HG02759 (cell line): Measurements from ENCODE around the gene ZNF761.
"Not testable (repeated sequence)": the region's sequence is repeated elsewhere in the genome, so short reads cannot be mapped to it uniquely, and the experiment has no call there.

Source experiments
- ATAC-seq: cut with Tn5 transposase; IDR thresholded peaks from one replicate; pipeline ENCODE4 v1.9.1; 2021; ENCODE audit warnings: mild to moderate bottlenecking, moderate library complexity; ENCODE audit not compliant: unreplicated experiment

ZNF761 gene

DNA sequence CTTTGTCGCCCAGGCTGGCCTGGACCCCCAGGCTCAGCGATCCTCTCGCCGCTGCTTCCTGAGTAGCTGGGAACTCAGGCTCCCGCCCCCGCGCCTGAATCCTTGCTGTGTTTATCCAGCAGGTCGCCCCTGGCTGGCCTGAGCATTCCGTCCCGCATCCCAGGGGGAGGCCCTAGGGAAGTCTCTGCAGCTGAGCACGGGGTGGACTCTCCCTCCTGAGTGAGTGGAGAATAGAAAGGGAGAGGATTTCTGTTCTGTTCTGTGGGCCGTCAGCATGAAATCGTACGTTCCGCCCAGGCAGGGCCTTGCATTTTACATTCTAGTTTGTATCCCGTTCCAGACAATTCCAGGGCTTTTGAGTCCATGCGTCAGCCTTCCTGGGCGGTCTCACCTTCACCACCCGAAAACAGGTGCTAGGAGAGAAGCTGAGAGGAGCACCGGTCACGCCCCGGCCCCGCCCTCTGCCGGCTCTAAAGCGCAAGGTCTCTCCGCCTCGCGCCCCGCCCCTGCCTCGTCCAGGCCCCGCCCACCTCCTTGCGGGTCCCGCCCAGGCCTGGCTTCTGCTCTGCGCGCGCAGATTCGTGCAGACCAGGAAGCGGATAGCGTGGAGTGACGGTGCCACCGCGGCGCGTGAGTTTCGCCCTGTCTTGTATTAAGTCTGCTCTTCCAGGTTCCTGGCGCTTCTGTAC lies at the start of gene ZNF761:
Gene ZNF761 (plus strand): TSS at position 586 of the 689 bp plus-strand sequence. CDS start 15,285 bp downstream, outside the sequence.
- ATAC-seq: peak; percentile 98

DNA sequence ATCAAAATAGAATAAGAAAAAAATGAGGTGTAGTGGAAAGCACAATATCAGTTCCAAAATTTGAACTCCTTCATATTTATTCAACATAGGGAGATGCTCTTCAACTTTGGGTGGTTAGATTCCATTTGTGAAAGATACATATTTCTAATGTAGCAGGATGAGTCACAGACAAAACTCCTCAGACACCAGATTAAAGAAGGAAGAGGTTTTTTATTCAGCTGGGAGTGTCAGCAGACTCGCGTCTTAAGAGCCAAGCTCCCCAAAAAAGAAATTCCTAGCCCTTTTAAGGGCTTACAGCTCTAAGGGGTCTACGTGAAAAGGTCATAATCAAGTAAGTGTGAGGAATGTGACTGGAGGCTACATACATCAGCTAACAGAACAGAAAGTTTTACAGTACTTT lies 43.6 kb upstream of the ZNF761 start:
- ATAC-seq: no peak

DNA sequence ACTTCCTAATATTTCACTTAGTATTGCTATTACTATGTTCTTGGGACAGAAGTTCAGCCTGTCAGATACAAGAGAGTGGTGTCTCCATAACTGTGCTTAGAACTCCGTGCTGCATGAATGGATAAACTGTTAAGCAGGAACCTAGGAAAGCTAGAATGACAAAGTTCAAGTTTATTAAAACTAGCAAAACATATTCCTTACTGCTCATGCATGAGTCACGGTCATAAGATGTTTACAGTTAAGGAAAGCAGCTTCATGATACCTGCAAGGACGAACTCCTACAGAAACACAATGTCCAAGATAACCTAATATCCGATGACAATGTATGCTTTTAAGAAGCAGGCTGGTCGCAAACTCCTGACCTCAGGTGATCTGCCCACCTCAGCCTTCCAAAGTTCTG lies 42.9 kb upstream of the ZNF761 start:
- ATAC-seq: no peak

DNA sequence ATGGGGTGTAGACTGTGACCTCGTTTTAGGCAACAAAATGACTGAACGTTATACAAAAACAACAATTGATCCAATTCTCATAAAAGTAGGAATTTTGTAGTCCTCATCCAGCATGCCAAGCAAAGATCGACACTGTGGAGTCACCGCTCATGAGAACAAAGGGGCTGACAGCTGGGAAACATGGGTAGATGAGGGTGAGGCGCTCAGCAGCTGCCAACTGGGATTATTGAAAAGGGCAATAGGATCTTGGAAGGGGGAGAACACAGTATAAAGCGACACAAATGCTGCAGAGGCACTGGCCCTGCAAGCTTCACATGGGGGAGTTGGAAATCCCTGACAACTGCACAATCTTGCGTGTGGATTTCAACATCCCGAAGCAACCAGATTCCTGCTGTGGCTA lies 42.2 kb upstream of the ZNF761 start:
- no peak for ATAC-seq

DNA sequence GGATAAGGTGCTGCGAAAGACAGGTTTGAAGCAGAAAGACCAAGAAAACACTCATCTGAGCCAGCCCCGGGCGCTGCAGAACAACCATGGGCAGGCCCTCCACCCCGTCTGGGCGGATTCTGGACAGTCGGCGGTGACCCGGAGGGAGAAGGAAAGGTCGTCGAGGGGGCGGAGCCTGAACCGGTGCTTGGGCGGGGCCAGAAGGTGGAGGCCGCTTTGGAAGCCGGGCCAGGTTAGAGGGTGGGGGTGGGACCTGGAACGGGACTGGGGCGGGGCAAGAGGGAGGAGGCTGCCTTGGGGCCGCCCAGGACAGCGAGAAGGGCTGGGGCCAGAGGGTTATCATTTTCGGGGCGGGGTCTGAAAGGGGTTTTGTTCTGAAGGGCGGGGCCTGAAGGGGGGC lies 41.8 kb upstream of the ZNF761 start:
- no peak for ATAC-seq

DNA sequence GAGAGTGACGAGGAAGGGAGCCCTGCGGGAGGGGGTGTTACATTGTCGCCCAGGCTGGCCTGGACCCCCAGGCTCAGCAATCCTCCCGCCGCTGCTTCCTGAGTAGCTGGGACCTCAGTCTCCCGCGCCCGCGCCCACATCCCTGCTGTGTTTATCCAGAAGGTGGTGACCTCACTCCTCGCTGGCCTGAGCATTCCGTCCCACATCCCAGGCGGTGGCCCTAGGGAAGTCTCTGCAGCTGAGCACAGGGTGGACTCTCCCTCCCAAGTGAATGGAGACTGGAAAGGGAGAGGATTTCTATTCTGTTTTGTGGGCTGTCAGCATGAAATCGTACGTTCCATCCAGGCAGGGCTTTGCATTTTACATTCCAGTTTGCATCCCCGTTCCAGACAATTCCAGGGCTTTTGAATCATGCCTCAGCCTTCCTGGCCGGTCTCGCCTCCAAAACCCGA lies 37.2 kb upstream of the ZNF761 start:
- no peak for ATAC-seq

DNA sequence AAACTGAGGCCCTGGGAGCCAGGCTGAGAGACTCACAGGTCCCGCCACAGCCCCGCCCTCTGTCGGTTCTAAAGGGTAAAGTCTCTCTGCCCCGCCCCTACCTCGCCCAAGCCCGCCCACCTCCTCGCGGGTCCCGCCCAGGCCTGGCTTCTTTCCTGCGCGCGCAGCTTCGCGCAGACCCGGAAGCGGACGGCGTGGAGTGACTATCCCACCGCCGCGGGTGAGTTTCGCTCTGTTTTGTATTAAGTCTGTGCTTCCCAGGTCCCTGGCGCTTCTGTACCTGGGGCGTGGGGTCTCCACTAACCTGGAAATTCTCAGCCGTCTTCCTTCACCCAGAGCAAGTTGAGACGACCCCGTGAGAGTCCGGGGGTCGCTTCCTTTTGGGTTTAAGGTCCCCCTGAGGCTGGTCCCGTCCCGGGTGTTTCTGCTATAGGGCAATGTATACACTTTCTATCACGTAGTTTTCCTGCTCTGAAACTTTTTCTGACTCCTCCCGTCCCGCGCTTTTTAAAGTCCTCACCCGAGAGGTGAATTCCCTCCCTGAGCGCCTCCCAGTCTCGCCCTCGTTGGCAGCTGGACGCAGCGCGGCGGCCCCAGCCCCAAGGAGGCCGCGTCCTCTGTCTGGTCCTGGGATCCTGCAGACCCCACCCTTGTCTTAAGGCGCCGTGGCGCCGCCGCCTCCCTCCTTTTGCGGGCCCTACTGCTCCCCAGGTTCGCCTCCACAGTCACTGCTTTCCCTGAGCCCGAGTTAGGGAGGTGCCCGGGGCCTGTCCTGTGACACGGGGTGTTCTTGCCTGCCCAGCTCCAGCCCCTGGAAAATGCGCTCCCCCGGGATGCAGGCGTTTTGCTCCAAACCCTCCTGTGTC lies 36.6 kb upstream of the ZNF761 start, which contains the start of gene ZNF765:
Gene ZNF765 (plus strand): TSS at position 176 of the 866 bp plus-strand sequence. CDS start 2,867 bp downstream, outside the sequence.
- peak; percentile 95 for ATAC-seq

DNA sequence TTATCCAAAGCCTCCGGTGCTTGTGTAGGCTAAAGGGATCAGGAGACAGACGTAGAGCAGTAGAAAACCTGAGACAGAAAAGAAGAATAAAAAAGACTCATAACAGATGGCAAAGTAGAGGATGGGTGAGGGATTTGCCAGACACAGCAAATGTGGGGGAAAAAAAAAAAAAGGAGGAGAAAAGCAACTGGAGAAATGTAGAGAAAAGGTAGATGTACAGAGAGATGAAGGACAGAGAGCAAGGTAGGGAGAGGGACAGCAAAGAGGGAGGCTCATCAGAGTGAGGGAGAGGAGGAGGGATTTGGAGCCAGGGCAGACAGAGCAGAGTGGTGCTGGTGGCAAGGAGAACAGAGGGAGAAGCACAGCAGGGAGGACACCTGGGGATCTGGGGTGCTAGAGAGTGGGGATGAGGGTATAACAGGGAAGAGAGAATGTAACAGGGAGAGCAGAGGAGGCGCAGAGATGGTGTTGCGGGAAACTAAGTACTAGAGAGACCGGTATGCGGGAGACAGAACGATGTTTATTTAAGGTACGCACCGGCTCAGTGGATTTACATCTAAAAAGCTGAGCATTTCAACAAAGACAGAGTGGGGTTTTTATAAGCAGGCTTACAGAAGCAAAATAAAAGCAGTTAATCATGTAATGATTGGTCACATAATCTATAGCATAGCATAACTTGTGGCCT lies 35.8 kb upstream of the ZNF761 start:
- not testable (repeated sequence) for ATAC-seq

DNA sequence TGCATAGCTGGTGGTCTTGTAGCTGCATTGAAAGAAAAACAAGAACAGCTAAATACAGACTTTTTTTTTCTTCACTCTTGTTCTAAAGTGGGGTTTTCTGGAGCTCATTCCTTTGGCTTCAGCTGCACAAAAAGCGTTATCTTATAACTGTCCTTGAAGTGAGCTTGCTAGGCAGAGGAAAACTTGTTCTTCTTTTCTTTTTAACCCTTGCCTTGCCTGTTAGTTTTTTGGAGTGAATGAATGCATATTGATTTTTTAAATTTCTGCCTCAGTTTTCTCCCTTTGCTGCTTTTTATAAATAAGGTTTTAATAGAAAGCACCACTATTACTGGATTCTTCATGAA lies 35.3 kb upstream of the ZNF761 start:
- ATAC-seq: no peak

DNA sequence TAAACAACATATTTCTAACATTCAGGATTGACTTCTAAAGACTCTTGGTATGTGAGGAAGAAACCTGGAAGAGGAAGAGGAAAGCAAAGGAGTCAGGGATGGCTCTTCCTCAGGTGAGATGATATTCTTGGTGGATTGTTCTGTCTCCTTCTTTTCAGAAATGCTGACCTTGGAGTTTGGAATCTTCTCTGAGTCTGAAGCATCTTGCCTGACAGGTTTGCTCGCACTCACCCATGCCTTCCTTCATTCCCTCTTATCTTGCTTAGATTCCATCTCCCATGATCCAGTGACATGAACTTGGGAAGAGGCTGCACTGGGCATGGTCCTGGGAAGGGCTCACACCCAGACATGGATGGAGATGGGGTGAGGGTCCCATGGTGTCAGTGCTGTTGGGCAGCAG lies 33.9 kb upstream of the ZNF761 start:
- not testable (repeated sequence) for ATAC-seq

DNA sequence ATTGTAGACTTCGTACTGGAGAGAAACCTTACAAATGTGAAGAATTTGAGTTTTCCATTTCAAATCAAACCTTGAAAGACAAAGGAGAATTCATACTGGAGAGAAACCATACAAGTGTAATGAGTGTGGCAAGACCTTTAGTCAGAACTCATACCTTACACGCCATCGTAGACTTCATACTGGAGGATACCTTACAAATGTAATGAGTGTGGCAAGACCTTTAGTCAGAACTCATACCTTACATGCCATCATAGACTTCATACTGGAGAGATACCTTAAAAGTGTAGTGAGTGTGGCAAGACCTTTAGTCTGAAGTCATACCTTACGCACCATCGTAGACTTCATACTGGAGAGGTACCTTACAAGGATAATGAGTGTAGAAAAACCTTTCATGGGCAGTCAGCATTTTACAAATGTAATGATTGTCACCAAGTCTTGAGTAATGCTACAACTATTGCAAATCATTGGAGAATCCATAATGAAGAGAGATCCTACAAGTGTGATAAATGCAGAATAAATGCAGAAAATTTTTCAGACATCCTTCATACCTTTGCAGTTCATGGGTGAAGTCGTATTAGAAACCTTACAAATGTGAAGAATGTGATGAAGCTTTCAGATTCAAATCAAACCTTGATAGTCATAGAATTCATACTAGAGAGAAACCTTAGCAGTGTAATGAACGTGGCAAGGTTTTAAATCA lies 22.1 kb upstream of the ZNF761 start:
- no peak for ATAC-seq

DNA sequence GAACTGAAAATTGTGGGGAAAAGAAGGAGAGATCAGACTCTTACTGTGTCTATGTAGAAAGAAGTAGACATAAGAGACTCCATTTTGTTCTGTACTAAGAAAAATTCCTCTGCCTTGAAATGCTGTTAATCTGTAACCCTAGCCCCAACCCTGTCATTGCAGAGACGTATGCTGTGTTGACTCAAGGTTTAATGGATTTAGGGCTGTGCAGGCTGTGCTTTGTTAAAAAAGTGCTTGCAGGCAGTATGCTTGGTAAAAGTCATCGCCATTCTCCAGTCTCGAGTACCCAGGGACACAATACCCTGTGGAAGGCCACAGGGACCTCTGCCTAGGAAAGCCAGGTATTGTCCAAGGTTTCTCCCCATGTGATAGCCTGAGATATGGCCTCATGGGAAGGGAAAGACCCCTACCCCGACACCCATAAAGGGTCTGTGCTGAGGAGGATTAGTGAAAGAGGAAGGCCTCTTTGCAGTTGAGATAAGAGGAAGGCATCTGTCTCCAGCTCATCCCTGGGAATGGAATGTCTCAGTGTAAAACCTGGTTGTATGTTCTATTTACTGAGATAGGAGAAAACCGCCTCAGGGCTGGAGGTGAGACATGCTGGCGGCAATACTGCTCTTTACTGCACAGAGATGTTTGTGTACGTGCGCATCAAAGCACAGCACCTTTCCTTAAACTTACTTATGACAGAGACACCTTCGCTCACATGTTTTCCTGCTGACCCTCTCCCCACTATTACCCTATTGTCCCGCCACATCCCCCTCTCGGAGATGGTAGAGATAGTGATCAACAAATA lies 11.1 kb upstream of the ZNF761 start:
- not testable (repeated sequence) for ATAC-seq

DNA sequence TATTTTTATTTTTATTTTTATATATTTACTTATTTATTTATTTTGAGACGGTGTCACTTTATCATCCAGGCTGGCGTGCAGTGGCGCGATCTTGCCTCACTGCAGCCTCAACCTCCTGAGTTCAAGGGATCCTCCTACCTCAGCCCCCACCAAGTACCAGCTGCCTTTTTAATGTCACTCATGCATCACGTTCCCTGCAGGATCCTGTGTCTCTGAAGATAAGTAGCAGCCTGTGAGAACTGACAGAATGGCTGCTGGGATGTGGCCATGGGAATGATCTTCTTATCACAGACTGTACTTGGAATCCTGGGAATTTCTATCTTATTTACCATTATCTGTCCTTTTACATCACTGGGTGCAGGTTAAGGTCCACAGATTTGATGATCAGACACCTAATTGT lies 9.2 kb upstream of the ZNF761 start:
- no peak for ATAC-seq

DNA sequence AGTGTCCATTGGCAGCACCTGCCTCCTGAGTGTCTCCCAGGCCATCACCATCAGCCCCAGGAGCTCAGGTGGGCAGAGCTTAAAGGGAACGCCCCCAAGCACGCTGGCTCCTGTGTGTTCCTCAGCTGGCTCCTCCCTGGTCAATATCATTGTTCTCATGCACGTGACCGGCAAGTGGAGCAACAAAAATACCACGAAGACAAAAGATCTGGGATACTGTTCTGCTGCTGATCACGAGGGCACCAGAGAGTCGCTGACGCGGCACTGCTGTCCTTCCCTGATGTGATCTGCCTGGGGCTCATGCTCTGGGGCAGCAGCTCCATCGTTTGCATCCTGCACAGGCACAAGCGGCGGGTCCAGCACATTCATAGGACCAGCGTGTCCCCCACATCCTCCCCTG lies 8.7 kb upstream of the ZNF761 start:
- ATAC-seq: not testable (repeated sequence)

DNA sequence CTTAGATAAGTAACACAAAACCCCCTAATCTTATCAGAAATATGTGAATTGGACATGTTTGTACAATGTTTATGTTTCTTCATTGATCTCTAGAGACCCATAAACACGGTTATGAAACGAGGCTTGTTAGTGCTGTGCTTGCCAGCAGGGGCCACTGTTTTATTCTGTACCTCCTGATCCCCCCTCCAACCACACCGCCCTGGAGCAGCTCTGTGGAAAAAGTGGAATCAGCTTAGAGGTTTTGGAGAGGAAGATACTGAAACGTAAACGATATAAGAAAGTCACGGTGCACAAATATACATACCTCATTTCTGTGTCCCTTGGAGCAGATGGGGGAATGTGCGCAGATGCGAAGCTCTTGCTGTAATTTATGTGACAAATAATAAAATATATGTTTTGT lies 8.1 kb upstream of the ZNF761 start:
- ATAC-seq: not testable (repeated sequence)

DNA sequence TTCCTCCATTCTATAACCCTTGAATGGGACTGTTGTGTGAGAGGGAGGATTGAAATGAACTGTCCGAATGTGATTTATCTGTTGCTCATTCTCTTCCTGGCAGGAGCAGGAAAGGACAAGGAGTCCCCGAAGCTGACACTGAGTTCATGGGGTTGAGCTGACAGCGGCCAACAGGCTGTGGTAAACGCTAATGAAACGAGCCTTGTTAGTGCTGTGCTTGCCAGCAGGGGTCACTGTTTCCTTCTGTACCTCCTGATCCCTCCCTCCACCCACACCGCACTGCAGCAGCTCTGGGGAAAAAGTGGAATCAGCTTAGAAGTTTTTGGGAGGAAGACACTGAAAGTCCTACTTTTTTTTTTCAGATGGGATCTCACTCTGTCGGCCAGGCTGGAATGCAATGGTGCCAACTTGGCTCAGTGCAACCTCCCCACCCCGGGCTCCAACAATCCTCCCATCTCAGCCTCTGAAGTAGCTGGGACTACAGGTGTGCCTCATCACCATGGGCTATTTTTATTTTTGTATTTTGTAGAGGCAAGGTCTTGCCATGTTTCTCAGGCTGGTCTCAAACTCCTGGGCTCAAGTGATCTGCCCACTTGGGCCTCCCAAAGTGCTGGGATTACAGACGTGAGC lies 6.7 kb upstream of the ZNF761 start:
- no peak for ATAC-seq

DNA sequence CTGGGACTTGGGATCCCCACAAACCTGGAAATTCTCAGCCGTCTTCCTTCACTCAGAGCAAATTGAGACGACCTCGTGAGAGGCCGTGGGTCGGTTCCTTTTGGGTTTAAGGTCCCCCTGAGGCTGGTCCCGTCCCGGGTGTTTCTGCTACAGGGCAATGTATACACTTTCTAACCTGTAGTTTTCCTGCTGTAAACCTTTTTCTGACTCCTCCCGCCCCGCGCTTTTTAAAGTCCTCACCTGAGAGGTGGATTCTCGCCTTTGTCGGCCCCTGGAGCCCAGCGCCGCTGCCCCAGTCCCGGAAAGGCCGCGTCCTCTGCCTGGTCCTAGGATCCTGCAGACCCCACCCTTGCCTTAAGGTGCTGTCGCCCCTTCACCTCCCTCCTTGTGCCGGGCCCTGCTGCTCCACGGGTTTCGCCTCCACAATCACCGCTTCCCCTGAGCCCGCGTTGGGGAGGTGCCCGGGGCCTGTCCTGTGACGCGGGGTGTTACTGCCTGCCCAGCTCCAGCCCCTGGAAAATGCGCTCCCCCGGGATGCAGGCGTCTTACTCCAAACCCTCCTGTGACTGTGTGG lies 391 bp downstream of the ZNF761 start:
- ATAC-seq: peak; percentile 35

DNA sequence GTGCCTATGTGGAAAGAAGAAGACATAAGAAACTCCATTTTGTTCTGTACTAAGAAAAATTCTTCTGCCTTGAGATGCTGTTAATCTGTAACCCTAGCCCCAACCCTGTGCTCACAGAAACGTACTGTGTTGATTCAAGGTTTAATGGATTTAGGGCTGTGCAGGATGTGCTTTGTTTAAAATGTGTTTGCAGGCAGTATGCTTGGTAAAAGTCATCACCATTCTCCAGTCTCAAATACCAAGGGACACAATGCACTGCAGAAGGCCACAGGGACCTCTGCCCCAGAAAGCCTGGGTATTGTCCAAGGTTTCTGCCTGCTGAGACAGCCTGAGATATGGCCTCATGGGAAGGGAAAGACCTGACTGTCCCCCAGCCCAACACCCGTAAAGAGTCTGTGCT lies 12.0 kb downstream of the ZNF761 start:
- ATAC-seq: not testable (repeated sequence)

DNA sequence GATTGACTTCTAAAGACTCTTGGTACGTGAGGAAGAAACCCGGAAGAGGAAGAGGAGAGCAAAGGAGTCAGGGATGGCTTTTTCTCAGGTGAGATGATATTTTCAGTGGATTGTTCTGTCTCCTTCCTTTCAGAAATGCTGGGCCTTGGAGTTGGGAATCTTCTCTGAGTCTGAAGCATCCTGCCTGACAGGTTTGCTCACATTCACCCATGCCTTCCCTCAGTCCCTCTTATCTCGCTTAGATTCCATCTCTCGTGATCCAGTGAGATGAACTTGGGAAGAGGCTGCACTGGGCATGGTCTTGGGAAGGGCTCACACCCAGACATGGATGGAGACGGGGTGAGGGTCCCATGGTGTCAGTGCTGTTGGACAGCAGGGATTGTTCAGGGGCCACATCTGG lies 15.4 kb downstream of the ZNF761 start:
- ATAC-seq: not testable (repeated sequence)
